NT2/D1 (cell line): ENCODE measurements around the gene PKP4.

Experiments
- YY1 ChIP-seq: IDR thresholded peaks from 2 replicates; pipeline ENCODE4 v1.6.1; 2011; ENCODE audit not compliant: insufficient read length, insufficient read depth
- ZNF274 ChIP-seq: IDR thresholded peaks from 2 replicates; pipeline ENCODE4 v1.6.1; 2011; ENCODE audit warnings: mild to moderate bottlenecking, low read depth, low read length

DNA sequence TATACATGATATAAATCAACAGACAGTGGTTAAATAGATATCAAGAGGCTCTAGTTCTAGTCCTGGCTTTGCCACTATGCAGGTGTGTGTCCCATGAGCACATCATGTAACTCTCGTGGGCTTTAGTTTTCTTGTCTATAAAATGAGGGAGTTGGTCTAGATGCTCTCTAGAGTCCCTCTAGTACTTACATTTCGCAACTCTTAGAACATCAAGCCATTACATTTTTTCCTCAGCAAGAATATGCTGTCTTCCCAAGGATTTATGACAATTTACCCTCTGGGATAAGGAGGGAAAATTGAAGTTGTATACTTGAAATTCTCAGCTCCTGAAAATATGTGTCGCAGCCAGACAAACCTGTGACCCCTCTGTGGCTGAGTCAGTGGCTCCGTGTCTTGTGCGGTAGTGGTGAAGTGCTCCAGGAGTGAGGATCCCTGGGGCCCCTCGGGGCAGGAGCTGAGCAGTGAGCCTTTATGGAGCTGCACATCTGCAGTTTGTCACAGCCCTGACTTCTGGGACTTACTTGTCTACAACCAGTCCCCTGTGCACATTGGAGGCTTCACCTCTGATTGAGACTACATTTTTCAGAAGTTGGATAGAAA, 6.8 kb downstream of the PKP4 start:
- no peak for TF ChIP-seq YY1
- TF ChIP-seq ZNF274 = no peak
